Esophagus muscularis mucosa (tissue), 4 donors: ENCODE measurements around the gene IPO7. TPM values are rescaled to one million over a fixed set of nuclear protein-coding genes. Genes with fewer than 3 reads are reported as not detected.

Experiments used
- DNase-seq: peaks from one replicate; pipeline ENCODE4 v3.0.0-alpha.2; 2017; ENCODE audit errors: extremely low spot score
- H3K27ac ChIP-seq, 4 donors: fragments of 200-600 bp; sonication (generic); replicated peaks in 1 of 4; 1 replicate in 3 of 4; 2 replicates in 1 of 4; pipeline ENCODE4 v1.5.1; 2016 to 2019; ENCODE audit warnings: mild to moderate bottlenecking in 1 of 4
- H3K27me3 ChIP-seq, 4 donors: fragments of 200-600 bp; sonication (generic); one replicate each; pipeline versions ENCODE4 v1.5.1 to v1.6.0; 2016 to 2019
- H3K36me3 ChIP-seq, 4 donors: fragments of 200-600 bp; sonication (generic); one replicate each; pipeline ENCODE4 v1.5.1; 2016 to 2019
- H3K4me1 ChIP-seq, 4 donors: fragments of 200-600 bp; sonication (generic); one replicate each; pipeline ENCODE4 v1.5.1; 2016 to 2019
- H3K4me3 ChIP-seq, 4 donors: fragments of 200-600 bp; sonication (generic); 1 replicate in 2 of 4; 2 replicates in 2 of 4; pipeline ENCODE4 v1.5.1; 2016 to 2019; ENCODE audit warnings: mild to moderate bottlenecking in 4 of 4, moderate library complexity in 1 of 4
- H3K9me3 ChIP-seq, 4 donors: fragments of 200-600 bp; sonication (generic); 1 replicate in 3 of 4; 2 replicates in 1 of 4; pipeline ENCODE4 v1.5.1; 2016 to 2019
- CTCF ChIP-seq, 3 experiments: fragments of 200-600 bp in 2 of 3; fragments of 450-650 bp in 1 of 3; sonication (generic) in 2 of 3; IDR thresholded peaks; one replicate each; pipeline ENCODE4 v1.5.1; 2017 to 2019; ENCODE audit warnings: antibody characterized with exemption in 3 of 3, mild to moderate bottlenecking in 2 of 3, moderate library complexity in 1 of 3
- EP300 ChIP-seq: sonication (generic); formaldehyde crosslinking; IDR thresholded peaks from one replicate; pipeline ENCODE4 v1.6.1; 2017; ENCODE audit warnings: antibody characterized with exemption
- POLR2A ChIP-seq: fragments of 450-650 bp; IDR thresholded peaks from one replicate; pipeline ENCODE4 v1.6.1; 2017; ENCODE audit warnings: antibody characterized with exemption, moderate library complexity, mild to moderate bottlenecking, low read depth
- POLR2AphosphoS5 ChIP-seq, 2 donors: sonication (generic); formaldehyde crosslinking; IDR thresholded peaks; one replicate each; pipeline ENCODE4 v1.6.1; 2017; ENCODE audit warnings: antibody characterized with exemption in 2 of 2
- WGBS: methylation state at CpG from one replicate; pipeline ENCODE4 v1.1.5; 2018; 5-methylcytosine and 5-hydroxymethylcytosine counted together
- intact Hi-C: fragments of 100-400 bp; cut with DNase I; formaldehyde crosslinking; loops from one replicate; pipeline ENCODE4 v1.15.1; 2023
- total RNA-seq, 4 donors: library from RNA; depleted of rRNA; stranded (reverse); fragments of >200 nt; gene quantifications; one replicate each; pipeline versions ENCODE4 v1.1.0 to v1.2.1, GENCODE V29; 2016

IPO7 gene
- total RNA-seq, 4 donors from 2014 or later = 131 to 186 (median 150) TPM

DNA sequence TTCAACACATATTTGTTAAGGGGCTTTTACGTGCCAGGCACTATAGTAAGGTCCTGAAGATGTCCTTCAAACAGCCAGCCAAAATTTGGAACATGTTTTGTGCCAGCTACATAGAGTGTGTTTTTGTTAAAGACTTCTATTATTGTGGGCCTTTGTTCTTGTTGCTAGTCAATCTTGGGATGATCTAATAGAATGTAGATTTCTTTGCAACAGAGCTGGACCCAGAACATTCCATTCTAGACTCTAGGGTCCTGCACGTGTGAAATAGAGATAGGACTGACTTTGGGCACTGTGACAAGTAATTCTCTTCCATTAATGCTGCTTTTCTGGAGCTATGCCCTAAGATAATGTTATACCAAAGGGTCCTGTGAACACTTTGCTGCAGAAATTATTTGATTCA, 16.9 kb upstream of the IPO7 start:
- no peak for TF ChIP-seq POLR2A
- TF ChIP-seq CTCF (IDR thresholded peaks at IDR 0.05) = no peak
- no peak for TF ChIP-seq EP300
- intact Hi-C loops = no loop called here
- H3K4me1 ChIP-seq = peaks cover 17 to 23% (median 21%) of the 10 kb centered on the region in 4 donors

GRCh38 chr11:9377036-9377435, 7.4 kb upstream of the IPO7 start:
- intact Hi-C loops = no loop called here
- WGBS = 86% methylated on average over 1 of the region's 1 CpG
- H3K9me3 ChIP-seq = no peaks in the 10 kb centered on the region

More for the DNA sequence above, 16.9 kb upstream of the IPO7 start:
- WGBS = 49% methylated on average over 2 of the region's 2 CpGs
- Histone ChIP-seq H3K4me3 (no peak overlapping the region), H3K36me3 (no peaks in the 10 kb centered on the region), H3K27ac (no peak overlapping the region), H3K9me3 (no peaks in the 10 kb centered on the region), H3K27me3 (no peaks in the 10 kb centered on the region)
- no peak for DNase-seq

DNA sequence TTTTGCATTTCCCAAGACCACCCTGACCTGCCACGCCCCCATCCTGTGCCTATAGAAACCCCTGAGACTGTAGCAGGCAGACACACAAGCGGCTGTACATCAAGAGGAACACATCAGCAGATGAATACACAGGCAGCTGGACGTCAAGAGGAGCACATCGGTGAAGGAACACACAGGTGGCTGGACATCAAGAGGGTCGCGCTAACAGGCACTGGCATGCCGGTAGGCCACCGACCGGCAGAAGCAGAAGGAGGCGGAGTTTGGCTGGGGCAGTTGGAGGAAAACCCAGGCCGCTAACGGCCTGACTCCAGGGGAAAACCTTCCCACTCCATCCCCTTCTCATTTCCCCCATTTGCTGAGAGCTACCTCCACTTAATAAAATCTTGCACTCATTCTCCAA, 5.4 kb upstream of the IPO7 start:
- no peaks in the 10 kb centered on the region for H3K36me3 ChIP-seq
- no peak for DNase-seq
- 89% methylated on average over 10 of the region's 12 CpGs for WGBS
- H3K9me3 ChIP-seq = no peaks in the 10 kb centered on the region
- intact Hi-C loops = no loop called here
- no peak overlapping the region for H3K4me3 ChIP-seq
- no peak overlapping the region for H3K27ac ChIP-seq
- H3K27me3 ChIP-seq = no peaks in the 10 kb centered on the region
- H3K4me1 ChIP-seq = peaks cover 4 to 23% (median 22%) of the 10 kb centered on the region in 4 donors
- no peak for TF ChIP-seq CTCF (IDR thresholded peaks at IDR 0.05)
- no peak for TF ChIP-seq POLR2AphosphoS5 (IDR thresholded peaks at IDR 0.05)
- TF ChIP-seq EP300 = no peak
- no peak for TF ChIP-seq POLR2A

More at GRCh38 chr11:9377036-9377435, 7.4 kb upstream of the IPO7 start:
- peaks cover 4 to 20% (median 18%) of the 10 kb centered on the region in 4 donors for H3K4me1 ChIP-seq
- TF ChIP-seq POLR2AphosphoS5 (IDR thresholded peaks at IDR 0.05) = no peak
- no peak for TF ChIP-seq POLR2A
- no peak for TF ChIP-seq CTCF (IDR thresholded peaks at IDR 0.05)
- TF ChIP-seq EP300 = no peak
- no peaks in the 10 kb centered on the region for H3K36me3 ChIP-seq
- no peaks in the 10 kb centered on the region for H3K27me3 ChIP-seq
- H3K4me3 ChIP-seq = no peak overlapping the region
- H3K27ac ChIP-seq = no peak overlapping the region
- DNase-seq = no peak

DNA sequence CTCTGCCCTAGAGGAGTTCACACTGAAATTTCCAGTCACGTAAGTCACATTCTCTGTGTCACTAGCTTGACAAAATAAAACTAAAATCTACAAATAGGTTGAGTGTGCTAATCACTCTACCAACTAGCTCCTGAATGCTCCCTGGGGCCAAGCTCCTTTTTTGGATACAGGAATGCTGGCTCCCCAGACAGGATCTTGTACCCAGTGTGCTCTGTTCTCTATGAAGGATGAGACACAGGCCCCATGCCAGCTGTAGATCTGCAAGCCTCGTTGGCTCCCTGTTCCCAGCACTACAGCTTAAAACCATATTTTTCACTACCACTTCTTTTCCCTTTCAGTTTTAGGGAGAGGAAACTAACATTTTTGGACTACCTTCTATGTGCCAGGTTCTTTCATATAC, 3.7 kb upstream of the IPO7 start:
- no peak for DNase-seq
- Histone ChIP-seq H3K27ac (peak overlapping the region; percentile 73 to 80 (median 76)), H3K4me3 (no peak overlapping the region), H3K36me3 (no peaks in the 10 kb centered on the region), H3K27me3 (no peaks in the 10 kb centered on the region), H3K9me3 (no peaks in the 10 kb centered on the region), H3K4me1 (peaks cover 8 to 32% (median 31%) of the 10 kb centered on the region in 4 donors)
- intact Hi-C loops = loop anchor here (10.0 kb wide), 1 partner anchor 116 kb away; the partner anchor contains the start of gene DENND5A
- 40% methylated on average over 2 of the region's 2 CpGs for WGBS
- TF ChIP-seq POLR2AphosphoS5 (IDR thresholded peaks at IDR 0.05) (peak; percentile 33 to 56), POLR2A (no peak)

DNA sequence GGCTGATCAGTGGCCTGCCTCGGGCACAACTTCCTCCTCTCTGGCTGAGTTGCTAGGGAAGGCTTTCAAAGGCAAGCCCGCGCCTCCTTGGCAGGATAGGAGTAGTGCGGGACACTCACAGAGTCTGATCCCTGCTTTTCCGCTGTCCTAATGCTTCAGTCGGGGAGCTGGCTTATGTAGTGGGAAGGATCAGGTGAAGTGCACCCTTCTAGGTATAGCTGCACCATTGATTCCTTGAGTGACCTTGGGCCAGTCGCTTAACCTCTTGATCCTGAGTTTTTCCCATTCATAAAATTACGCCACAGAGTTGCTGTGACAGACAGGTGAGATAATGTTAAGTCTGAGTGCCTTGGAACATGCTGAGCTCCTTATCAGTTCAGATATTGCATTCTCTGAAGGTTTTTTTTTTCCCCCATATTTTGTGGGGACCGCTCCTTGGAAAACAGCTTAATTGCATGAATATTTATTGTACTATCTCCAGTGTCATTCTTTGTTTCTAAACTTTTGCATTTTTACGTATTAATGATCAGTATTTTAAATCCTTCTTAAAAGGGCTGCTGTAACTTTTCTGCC, 961 bp downstream of the IPO7 start:
- TF ChIP-seq POLR2AphosphoS5 (IDR thresholded peaks at IDR 0.05) (no peak), EP300 (no peak), CTCF (IDR thresholded peaks at IDR 0.05) (no peak), POLR2A (no peak)
- DNase-seq = no peak
- H3K27me3 ChIP-seq = no peaks in the 10 kb centered on the region
- H3K9me3 ChIP-seq = no peaks in the 10 kb centered on the region
- H3K4me1 ChIP-seq = peaks cover 31 to 66% (median 63%) of the 10 kb centered on the region in 4 donors
- H3K36me3 ChIP-seq = peaks cover 0 to 7% (median 0%) of the 10 kb centered on the region in 4 donors
- peak overlapping the region; percentile 93 to 99 (median 96) for H3K27ac ChIP-seq
- peak overlapping the region; percentile 76 to 95 (median 94) for H3K4me3 ChIP-seq
- 8% methylated on average over 9 of the region's 10 CpGs for WGBS
- intact Hi-C loops = loop anchor here (5.0 to 10.0 kb wide), 2 partner anchors 73 to 121 kb away; partner anchors contain the start of genes DENND5A and TMEM41B
